ENCODE results near the gene TOMM40.
"Not testable (repeated sequence)": the region's sequence is repeated elsewhere in the genome, so short reads cannot be mapped to it uniquely, and the experiment has no call there.

Gene TOMM40

GRCh38 chr19:44872661-44873060 is 18.4 kb upstream of the TOMM40 start:
- DNase-seq: no peak

- DNase-seq: no peak
Measured at GRCh38 chr19:44874317-44874716, 16.7 kb upstream of the TOMM40 start.

GRCh38 chr19:44875666-44876451 is 15.2 kb upstream of the TOMM40 start:
- no peak for DNase-seq

- DNase-seq: peak; percentile 12
Measured at GRCh38 chr19:44876930-44877535, 14.0 kb upstream of the TOMM40 start.

- no peak for DNase-seq
Measured at GRCh38 chr19:44878120-44878865, 12.8 kb upstream of the TOMM40 start.

GRCh38 chr19:44879309-44880065 is 11.6 kb upstream of the TOMM40 start:
- no peak for DNase-seq

GRCh38 chr19:44882063-44882462 is 9.0 kb upstream of the TOMM40 start:
- DNase-seq: no peak

GRCh38 chr19:44882619-44883397 is 8.2 kb upstream of the TOMM40 start:
- DNase-seq: not testable (repeated sequence)

- DNase-seq: no peak
Measured at GRCh38 chr19:44883922-44884321, 7.1 kb upstream of the TOMM40 start.

GRCh38 chr19:44884566-44884965 is 6.5 kb upstream of the TOMM40 start:
- no peak for DNase-seq

- DNase-seq: no peak
Measured at GRCh38 chr19:44886141-44886540, 4.9 kb upstream of the TOMM40 start.

- DNase-seq: no peak
Measured at GRCh38 chr19:44887648-44888047, 3.4 kb upstream of the TOMM40 start.

- not testable (repeated sequence) for DNase-seq
Measured at GRCh38 chr19:44888335-44888734, 2.7 kb upstream of the TOMM40 start.

GRCh38 chr19:44889830-44890365 is 1.2 kb upstream of the TOMM40 start:
- DNase-seq: no peak

- peak; percentile 100 for DNase-seq
Measured at GRCh38 chr19:44890366-44891015, 563 bp upstream of the TOMM40 start.

- DNase-seq: no peak
Measured at GRCh38 chr19:44892932-44893331, 1.9 kb downstream of the TOMM40 start.

- DNase-seq: no peak
Measured at GRCh38 chr19:44893332-44894051, 2.4 kb downstream of the TOMM40 start.

GRCh38 chr19:44894052-44894400 is 3.0 kb downstream of the TOMM40 start:
- no peak for DNase-seq

- no peak for DNase-seq
Measured at GRCh38 chr19:44894946-44895345, 3.9 kb downstream of the TOMM40 start.

- no peak for DNase-seq
Measured at GRCh38 chr19:44897835-44898234, 6.8 kb downstream of the TOMM40 start.
